ENCODE measurements around the gene PLCB4.

Gene PLCB4

DNA sequence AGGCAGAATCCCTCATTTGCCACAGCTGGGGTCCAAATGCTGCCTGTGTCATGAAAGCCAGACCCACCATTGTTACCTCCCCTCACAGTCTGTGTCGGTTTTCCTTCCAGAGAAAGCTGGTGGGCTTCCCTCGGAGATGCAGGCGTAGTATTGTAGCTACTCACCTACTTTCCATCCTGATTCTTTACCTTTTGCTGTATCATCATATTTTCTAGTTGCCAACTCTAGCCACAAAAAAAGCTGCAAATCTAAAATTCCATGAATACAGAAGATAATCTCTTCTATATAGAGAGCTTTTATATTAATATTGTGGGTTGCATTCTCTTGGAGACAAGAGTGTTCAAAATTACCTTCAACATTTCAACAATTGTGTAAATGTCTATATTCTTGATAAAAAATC, 347.5 kb downstream of the PLCB4 start:
- Histone ChIP-seq H2AFZ (ENCODE audit: low read length) (no peak overlapping the region), H3K4me1 (ENCODE audit: insufficient read depth, low read length, poor library complexity, severe bottlenecking) (no peaks in the 10 kb centered on the region), H3K4me3 (ENCODE audit: low read length, poor library complexity, severe bottlenecking) (no peak overlapping the region), H3K27me3 (ENCODE audit: insufficient read depth, low read length, poor library complexity, severe bottlenecking) (no peaks in the 10 kb centered on the region), H3K36me3 (ENCODE audit: insufficient read depth, low read length) (peaks cover 9% of the 10 kb centered on the region; the same call in 1 of the 2 replicates), H3K79me2 (ENCODE audit: insufficient read depth, low read length) (no peaks in the 10 kb centered on the region), H4K20me1 (ENCODE audit: insufficient read depth, low read length, poor library complexity, severe bottlenecking) (no peaks in the 10 kb centered on the region), H3K9ac (ENCODE audit: low read depth, low read length, poor library complexity, severe bottlenecking) (no peak overlapping the region), H3F3A (ENCODE audit: low read depth) (no peaks in the 10 kb centered on the region), H3K9me2 (replicated peaks; ENCODE audit: low read depth, low read length) (no peaks in the 10 kb centered on the region), H3K4me2 (ENCODE audit: low read depth, low read length, poor library complexity, severe bottlenecking) (no peak overlapping the region), H3K9me3 (ENCODE audit: insufficient read depth, low read depth, low read length) (no peaks in the 10 kb centered on the region)
- TF ChIP-seq, protein P1, sequence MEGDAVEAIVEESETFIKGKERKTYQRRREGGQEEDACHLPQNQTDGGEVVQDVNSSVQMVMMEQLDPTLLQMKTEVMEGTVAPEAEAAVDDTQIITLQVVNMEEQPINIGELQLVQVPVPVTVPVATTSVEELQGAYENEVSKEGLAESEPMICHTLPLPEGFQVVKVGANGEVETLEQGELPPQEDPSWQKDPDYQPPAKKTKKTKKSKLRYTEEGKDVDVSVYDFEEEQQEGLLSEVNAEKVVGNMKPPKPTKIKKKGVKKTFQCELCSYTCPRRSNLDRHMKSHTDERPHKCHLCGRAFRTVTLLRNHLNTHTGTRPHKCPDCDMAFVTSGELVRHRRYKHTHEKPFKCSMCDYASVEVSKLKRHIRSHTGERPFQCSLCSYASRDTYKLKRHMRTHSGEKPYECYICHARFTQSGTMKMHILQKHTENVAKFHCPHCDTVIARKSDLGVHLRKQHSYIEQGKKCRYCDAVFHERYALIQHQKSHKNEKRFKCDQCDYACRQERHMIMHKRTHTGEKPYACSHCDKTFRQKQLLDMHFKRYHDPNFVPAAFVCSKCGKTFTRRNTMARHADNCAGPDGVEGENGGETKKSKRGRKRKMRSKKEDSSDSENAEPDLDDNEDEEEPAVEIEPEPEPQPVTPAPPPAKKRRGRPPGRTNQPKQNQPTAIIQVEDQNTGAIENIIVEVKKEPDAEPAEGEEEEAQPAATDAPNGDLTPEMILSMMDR (conservative IDR thresholded peaks at IDR 0.05; ENCODE audit: low read length), result no peak
- no peak for TF ChIP-seq EZH2phosphoT487 (IDR thresholded peaks at IDR 0.05; ENCODE audit: borderline replicate concordance)

DNA sequence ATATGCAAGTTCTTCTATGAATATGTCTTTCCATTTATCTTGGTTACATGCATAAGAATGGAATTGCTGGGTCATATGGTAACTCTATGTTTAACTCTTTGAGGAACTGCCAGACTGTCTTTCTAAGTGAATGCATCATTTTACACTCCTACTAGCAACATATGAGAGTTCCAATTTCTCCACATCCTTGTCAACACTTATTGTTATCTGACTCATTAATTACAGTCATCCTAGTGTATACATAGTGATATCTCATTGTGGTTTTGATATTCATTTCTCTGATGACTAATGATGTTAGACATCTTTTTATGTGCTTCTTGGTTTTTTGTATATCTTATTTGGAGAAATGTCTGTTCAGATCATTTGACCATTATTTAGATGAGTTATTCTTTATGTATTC, 348.8 kb downstream of the PLCB4 start:
- H3K79me2 ChIP-seq (ENCODE audit: insufficient read depth, low read length), result no peaks in the 10 kb centered on the region
- peaks cover 12% of the 10 kb centered on the region; the same call in 1 of the 2 replicates for H3K36me3 ChIP-seq (ENCODE audit: insufficient read depth, low read length)
- no peaks in the 10 kb centered on the region for H3K9me2 ChIP-seq (replicated peaks; ENCODE audit: low read depth, low read length)
- no peak overlapping the region for H3K9ac ChIP-seq (ENCODE audit: low read depth, low read length, poor library complexity, severe bottlenecking)
- no peak overlapping the region for H3K4me3 ChIP-seq (ENCODE audit: low read length, poor library complexity, severe bottlenecking)
- no peaks in the 10 kb centered on the region for H3F3A ChIP-seq (ENCODE audit: low read depth)
- H4K20me1 ChIP-seq (ENCODE audit: insufficient read depth, low read length, poor library complexity, severe bottlenecking), result no peaks in the 10 kb centered on the region
- no peak overlapping the region for H2AFZ ChIP-seq (ENCODE audit: low read length)
- H3K27me3 ChIP-seq (ENCODE audit: insufficient read depth, low read length, poor library complexity, severe bottlenecking), result no peaks in the 10 kb centered on the region
- H3K9me3 ChIP-seq (ENCODE audit: insufficient read depth, low read depth, low read length), result no peaks in the 10 kb centered on the region
- TF ChIP-seq, protein P1 (conservative IDR thresholded peaks at IDR 0.05; ENCODE audit: low read length), result no peak
- TF ChIP-seq EZH2phosphoT487 (IDR thresholded peaks at IDR 0.05; ENCODE audit: borderline replicate concordance), result no peak
- no peak overlapping the region for H3K4me2 ChIP-seq (ENCODE audit: low read depth, low read length, poor library complexity, severe bottlenecking)
- no peaks in the 10 kb centered on the region for H3K4me1 ChIP-seq (ENCODE audit: insufficient read depth, low read length, poor library complexity, severe bottlenecking)

DNA sequence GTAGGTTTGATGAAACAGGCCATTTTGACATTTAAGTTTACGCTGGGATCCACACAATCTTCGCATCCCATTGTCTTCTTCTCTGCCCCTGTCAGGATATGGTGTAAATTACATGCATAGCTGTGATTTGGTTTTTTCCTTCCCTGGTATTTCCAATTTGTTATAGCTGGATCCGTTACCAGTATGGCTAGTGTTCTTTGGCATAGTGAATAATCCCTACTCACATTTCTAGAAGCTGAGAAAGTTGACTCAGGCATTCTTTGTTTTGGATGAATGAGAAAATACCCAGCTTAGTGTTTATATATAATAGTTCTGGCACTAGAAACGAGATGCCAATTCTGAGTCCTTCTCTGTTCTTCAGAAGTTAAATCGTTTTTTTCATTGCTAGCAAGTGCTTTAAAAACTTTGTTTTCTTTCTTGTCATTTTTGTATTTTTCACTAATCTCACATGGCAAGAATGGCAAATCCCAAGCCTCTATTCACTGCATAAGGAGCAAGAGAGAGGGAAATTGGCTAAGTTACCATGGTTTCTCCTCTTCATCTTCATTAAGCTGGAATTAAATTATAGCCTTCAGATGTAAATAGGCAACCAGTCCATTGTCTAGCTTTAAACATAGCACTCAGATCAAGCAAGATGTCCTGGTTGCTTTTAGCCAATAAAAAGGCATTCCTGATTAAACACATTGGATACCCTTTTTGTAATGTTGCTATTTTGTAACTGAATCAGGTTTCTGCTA, 353.6 kb downstream of the PLCB4 start:
- no peak overlapping the region for H3K4me2 ChIP-seq (ENCODE audit: low read depth, low read length, poor library complexity, severe bottlenecking)
- no peak overlapping the region for H3K4me3 ChIP-seq (ENCODE audit: low read length, poor library complexity, severe bottlenecking)
- H3K9ac ChIP-seq (ENCODE audit: low read depth, low read length, poor library complexity, severe bottlenecking), result no peak overlapping the region
- TF ChIP-seq, protein P1 (conservative IDR thresholded peaks at IDR 0.05; ENCODE audit: low read length), result no peak
- no peak for TF ChIP-seq EZH2phosphoT487 (IDR thresholded peaks at IDR 0.05; ENCODE audit: borderline replicate concordance)
- no peaks in the 10 kb centered on the region for H3K9me3 ChIP-seq (ENCODE audit: insufficient read depth, low read depth, low read length)
- H3K36me3 ChIP-seq (ENCODE audit: insufficient read depth, low read length), result peaks cover 27% of the 10 kb centered on the region; the same call in 1 of the 2 replicates
- no peak overlapping the region for H2AFZ ChIP-seq (ENCODE audit: low read length)
- H3K27me3 ChIP-seq (ENCODE audit: insufficient read depth, low read length, poor library complexity, severe bottlenecking), result no peaks in the 10 kb centered on the region
- H3K4me1 ChIP-seq (ENCODE audit: insufficient read depth, low read length, poor library complexity, severe bottlenecking), result no peaks in the 10 kb centered on the region
- no peaks in the 10 kb centered on the region for H3F3A ChIP-seq (ENCODE audit: low read depth)
- H4K20me1 ChIP-seq (ENCODE audit: insufficient read depth, low read length, poor library complexity, severe bottlenecking), result no peaks in the 10 kb centered on the region
- no peaks in the 10 kb centered on the region for H3K79me2 ChIP-seq (ENCODE audit: insufficient read depth, low read length)
- no peaks in the 10 kb centered on the region for H3K9me2 ChIP-seq (replicated peaks; ENCODE audit: low read depth, low read length)
